GM18873 (cell line): ENCODE data around the gene MYMX.
"Not testable (repeated sequence)": the region's sequence is repeated elsewhere in the genome, so short reads cannot be mapped to it uniquely, and the experiment has no call there.

ENCODE experiments used
- ATAC-seq: cut with Tn5 transposase; IDR thresholded peaks from one replicate; pipeline ENCODE4 v1.9.1; 2021; ENCODE audit warnings: mild to moderate bottlenecking, moderate library complexity, moderate number of reproducible peaks; ENCODE audit not compliant: unreplicated experiment, low FRiP score

The MYMX gene

DNA sequence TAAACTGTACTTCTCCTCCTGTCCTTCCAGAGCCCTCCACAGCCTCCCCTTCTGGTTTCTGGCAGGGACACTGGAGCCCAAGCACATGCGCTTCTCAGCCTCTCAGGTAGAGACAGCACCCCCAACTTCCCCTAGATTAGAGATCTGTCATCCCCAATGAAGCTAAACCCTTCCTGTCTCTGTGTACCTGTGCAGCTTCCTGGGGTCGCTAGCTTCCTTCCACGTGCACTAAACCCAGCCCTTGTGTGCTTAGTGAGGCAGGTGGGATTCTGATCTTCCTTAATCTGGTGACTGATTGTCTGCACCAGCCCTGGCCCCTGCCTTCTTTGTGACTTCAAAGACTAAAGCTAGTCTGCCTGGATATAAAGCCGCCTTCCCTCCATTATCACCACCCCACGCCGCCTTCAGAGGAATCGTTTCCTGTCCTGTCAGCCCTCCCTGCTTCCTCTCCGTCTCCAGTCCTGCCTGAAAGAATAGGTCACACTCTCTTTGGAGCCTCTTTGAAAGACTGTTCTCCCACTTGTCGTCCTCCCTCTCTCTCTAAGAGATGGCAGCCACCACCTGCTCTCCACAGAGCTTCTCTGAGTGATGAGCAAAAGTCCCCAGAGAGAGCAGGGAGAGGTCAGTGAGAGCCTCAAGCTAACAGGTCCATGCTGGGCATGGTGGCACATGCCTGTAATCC is 30.6 kb upstream of the MYMX start:
- no peak for ATAC-seq

DNA sequence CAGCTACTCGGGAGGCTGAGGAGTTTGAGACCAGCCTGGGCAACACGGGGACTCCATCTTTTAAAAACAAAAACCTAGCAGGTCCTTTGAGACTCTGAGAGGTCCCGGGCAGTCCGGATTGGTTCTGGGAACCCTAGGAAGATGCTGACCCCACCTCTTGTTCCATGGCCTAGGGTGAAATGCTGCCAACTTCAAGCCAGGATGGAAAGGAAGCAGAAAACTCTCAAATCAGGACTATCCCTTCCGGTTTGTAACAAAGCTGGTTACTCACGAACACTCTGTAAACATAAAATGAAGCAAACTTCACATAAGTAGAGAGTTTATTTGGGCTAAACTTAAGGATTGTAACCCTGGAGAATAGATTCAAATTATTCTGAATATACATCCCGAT is 30.1 kb upstream of the MYMX start:
- no peak for ATAC-seq

DNA sequence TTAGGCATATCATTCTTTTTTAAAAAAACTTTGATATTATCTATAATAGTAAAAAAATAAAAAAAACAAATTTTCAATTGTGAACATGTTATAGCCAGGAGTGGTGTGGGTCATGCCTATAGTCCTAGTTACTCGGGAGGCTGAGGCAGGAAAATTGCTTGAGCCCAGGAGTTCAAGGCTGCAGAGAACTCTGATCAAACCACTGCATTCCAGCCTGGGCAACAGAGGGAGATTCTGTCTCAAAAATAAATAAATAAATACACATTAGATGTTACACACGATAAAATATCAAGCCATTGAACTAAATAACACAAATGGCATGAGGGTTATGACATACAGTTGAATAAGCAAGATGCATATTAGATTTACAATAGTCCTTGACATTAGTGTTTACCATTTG is 27.9 kb upstream of the MYMX start:
- ATAC-seq = no peak

DNA sequence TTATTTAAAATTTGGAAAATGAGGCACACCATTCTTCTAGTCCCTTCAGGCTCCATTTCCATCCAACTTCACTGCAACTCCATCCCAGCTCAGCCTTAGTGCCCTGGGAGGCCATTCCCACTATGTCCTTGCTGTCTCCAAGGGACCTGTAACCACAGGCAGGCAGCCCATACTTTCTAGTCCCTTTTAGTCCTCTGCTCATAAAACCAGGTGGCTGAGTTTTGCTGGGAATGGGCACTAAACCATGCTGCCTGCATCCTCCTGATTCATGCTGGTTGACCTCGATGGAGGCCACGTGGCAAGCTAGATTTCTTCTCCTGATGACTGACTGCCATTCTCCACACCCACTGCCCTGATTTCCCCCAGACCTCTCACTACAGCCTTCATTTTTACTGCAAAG is 27.5 kb upstream of the MYMX start:
- no peak for ATAC-seq

DNA sequence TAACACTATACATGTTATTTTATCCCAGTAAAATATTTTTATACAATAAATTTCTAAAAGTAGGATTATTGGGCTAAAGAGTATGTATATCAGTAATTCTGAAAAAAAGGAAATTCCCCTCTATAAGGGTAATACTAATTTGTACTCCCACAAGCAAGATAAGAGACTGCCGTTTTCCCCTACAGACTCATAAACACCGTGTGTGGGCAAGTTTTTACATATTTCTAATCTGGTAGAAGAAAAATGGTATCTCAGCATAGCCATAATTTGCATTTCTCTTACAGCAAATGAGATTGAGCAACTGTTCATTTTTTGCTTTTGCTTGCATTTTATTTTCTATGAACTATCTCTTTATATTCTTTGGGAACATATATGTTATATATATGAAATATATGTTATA is 26.0 kb upstream of the MYMX start:
- ATAC-seq = no peak

DNA sequence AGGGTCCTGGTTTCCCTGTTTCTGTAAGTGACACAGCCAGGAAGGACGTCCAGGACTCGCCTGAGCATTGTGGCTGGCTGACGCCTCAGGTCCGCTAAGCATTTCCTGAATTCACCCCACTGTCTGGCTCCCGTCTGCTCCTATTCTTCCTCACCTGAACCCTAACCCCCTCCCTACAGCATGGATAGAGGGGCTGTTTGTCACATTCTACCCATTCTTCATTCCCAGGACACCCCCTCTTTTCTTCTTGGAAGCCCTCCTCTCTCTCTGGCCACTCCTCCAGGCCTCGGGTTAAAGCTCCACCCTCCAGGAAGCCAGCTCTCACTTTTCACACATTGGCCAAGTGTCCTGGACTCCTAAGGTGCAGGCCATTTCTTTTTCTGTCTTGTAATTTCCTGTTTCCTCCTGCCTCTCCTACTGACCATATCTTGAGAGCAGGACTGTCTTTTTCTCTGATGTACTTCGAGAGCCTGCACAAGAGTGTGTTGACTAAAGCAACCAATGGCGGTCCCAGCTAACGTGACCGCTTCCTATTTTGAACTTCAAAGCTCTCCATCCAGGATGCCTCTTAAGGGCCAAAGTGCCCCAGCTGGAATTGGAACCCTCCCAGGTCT is 24.2 kb upstream of the MYMX start:
- no peak for ATAC-seq

DNA sequence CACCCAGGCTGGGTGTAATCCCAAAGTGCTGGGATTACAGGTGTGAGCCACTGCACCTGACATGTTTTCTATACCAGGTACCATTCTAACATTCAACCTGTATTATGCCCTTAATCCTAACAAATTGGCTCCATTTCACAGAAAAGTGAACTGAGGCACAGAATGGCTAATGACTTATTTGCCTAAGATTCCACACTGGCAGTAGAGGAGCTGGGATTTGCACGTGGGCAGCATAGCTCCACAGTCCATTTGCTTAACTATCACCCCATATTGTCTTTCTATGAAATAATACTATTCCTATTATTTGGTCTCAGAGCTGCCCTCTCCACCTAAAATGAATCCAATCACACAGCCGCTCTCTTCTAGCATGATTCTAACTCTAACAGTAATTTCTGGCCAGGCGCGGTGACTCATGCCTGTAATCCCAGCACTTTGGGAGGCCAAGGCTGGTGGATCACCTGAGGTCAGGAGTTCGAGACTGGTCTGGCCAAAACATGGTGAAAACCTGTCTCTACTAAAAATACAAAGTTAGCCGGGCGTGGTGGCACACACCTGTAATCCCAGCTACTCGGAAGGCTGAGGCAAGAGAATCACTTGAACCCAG is 23.3 kb upstream of the MYMX start:
- ATAC-seq = no peak

DNA sequence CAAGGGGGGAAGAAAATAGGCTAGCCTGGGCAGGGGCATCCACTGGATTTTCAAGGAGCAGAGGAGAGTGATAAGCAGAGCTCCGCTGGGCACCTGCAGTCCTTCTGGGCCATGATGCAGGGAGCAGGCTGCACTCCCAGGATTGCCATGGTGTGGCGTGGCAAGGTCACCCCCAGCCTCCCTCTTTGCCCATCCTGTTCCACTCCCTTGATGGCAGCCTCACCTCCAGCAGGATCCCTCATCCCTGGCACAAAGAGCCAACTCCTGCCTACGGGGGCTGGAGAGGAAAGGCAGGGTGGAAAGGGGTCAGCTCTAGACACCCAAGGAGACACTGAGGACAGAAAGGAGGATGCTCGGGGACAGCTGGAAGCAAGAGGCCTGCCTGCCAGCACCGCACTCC is 22.4 kb upstream of the MYMX start:
- ATAC-seq = no peak

DNA sequence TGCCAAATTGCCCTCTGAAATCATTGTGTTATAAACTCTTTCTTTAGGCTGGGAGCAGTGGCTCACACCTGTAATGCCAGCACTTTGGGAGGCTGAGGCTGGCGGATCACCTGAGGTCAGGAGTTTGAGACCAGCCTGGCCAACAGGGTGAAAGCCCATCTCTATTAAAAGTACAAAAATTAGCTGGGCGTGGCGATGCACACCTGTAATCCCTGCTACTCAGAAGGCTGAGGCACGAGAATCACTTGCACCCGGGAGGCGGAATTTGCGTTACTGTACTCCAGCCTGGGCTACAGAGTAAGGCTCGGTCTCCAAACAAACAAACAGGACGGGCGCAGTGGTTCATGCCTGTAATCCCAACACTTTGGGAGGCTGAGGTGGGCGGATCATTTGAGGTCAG is 20.4 kb upstream of the MYMX start:
- not testable (repeated sequence) for ATAC-seq

DNA sequence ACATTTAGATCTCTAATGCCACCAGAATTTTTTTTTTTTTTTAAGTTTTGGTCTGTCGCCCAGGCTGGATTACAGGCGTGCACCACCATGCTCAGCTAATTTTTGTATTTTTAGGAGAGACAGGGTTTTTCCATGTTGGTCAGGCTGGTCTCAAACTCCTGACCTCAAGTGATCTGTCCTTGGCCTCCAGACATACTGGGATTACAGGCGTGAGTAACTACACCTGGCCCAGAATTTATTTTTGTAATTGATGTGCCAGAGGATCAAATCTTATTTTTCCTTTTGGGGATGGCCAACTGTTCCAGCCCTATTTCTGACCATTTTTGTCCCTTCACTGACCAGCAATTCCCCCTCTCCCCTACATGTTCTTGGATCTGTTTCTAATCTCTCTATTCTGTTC is 18.0 kb upstream of the MYMX start:
- no peak for ATAC-seq

DNA sequence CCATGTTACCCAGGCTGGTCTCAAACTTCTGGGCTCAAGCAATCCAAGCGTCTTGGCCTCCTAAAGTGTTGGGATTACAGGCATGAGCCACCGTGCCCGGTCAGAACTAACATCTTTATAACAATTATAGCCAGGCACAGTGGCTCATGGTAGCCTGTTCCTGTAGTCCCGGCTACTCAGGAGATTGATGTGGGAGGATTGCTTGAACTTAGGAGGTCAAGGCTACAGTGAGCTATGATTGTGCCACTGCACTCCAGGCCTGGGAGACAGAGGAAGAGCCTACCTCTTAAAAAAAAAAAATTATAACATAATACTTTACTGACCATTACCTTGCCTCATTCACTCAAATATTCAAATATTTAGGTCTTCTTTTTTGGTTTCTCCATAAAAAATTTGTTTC is 16.8 kb upstream of the MYMX start:
- no peak for ATAC-seq

DNA sequence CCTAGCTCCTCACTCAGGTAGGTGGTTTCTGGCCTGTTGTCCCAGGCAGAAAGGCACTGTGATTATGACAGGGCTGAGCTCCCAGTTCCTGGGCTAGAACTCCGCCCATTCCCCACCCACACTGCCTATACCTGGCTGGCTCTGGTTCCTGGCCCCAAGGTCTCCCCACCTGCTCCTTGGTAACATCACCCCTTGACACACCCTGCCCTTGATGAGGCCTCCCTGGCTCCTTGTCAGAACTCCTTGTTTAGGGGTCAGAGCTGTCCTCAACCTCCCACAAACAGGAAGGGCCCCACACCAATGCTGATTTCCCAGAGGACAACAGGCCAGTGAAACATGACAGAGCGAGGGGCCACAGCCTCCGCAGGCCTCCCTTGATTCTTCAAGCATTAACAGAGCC is 15.5 kb upstream of the MYMX start:
- no peak for ATAC-seq

DNA sequence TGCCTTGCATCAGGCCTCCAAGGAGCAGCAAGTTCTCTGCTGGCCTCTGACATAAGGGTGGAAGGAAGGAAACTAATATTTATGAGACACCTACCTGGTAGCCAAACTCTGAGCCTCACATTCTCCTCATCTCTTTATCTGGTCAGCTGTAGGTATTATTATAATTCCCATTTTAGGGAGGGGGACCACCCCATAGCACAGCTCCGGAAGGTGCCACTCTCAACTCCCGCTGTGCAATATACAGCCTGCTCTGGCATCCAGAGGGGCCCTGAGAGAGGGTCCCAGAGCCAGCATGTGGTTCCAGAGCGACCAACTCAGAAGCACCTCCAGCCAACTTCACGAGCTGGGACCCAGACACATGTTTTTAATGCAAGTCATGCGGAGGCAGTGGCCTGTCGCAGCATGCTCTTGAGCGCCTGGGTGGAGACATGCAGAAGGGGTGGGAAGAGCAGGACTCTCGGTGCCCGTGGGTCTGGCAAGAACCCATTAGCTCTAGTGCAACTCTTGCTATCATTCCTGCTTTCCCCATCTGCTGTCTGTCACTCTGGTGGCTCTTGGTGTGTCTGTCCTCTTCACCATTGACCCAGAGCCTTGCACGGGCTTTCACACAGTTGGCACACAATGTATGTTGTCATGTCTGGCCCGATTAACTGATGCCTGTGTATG is 15.0 kb upstream of the MYMX start:
- ATAC-seq = no peak

DNA sequence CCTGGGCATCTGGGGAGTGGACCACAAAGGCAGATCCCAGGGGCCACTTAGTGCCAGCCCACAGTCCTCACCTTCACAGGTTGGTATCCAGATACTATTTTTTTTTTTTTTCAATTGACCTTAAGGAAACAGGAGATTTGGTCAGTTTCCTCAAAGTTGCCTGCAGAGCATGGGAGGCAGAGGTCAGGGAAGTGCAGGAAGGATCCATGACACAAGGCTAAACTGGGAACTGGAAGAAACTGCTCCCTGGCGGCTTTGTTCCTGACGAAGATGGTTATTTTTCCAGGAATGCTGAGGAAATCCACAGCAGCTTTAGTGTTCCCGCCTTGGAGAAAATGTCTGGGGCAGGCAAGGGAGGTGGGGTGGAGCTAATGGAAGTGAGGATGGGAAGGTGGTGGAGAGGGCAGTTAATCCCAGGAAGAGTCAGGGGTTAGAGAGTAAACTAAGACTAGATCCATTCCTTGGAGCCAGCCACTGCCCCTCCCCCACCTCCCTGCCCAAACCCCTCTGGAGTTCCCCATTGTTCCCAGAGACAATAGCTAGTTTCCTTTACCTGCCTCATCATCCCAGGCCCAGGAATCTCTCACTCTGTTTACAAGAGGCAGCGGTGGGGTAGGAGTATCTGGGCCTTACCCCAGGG is 14.3 kb upstream of the MYMX start:
- no peak for ATAC-seq

DNA sequence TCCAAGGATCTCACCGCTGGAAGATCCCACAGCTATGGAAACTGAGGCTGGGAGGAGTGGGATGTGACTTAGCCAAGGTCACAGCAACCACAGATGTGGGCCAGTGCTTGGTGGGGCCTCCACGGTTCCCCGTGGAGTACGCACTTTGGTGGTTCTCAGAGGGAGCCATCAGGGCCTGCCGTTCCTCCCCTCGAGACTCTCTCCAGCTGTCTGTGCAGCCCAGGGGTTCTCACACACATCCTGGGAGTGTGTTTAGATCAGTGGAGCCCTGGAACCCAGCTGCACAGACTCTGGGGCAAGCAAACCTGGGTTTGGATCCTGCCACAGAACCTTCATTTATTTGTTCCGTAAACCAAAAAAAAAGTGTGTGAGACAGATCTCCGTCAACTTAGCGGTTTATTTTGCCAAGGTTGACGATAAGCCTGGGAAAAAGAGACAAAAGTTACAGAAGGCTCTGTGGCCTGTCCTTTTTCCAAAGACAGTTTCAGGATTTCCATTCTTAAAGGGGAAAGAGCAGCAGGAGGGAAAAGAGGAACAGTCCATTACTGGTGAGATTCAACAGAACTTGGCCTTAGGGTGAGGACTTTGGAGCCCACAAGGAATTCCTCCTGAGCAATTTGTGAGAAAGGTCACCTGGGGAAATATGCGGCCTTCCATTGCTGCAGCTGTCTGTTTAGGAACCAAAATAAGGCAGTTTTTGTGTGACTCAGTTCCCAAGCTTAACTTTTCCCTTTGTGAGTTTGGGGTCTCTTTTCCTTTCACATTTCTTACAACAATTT is 13.6 kb upstream of the MYMX start:
- ATAC-seq = no peak

DNA sequence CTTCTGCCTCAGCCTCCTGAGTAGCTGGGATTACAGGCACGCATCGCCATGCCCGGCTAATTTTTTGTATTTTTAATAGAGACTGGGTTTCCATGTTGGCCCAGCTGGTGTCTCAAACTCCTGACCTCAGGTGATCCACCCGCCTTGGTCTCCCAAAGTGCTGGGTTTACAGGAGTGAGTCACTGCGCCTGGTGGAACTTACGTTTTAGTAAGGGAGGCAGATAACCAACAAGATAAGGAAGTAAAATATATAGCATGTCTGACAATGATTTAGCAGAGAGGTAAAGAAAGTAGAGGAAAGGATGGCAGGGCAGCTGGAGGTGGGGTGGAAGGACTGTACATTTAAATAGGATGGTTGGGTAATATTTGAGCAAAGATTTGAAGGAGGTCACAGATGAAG is 12.8 kb upstream of the MYMX start:
- ATAC-seq = no peak

DNA sequence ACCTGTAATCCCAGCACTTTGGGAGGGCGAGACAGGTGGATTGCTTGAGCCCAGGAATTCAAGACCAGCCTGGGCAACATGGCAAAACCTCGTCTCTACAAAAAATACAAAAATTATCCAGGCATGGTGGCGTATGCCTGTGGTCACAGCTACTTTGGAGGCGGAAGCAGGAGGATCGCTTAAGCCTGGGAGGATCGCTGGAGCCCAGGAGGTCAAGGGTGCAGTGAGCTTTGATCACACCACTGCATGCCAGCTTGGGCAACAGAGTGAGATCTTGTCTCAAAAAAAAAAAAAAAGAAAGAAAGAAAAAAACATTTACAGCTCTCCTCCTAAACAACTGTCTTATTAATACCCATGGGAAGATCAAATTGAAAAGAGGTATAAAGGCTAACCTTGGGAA is 8.8 kb upstream of the MYMX start:
- no peak for ATAC-seq

DNA sequence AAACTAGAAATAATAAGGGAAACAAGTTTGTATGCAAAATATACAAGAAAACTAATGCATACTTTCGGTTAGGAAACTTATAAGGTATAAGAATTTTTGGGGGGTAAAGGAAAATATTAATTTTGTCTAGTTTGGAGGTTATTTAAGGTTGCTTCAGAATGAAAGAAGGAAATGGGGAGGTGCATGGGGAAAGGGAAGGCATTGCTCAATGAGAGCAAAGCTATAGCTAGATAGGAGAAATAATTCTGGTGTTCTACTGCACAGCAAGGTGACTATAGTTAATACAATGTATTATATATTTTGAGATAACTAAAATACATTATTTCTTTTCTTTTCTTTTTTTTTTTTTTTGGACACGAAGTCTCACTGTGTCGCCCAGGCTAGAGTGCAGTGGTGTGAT is 5.4 kb upstream of the MYMX start:
- ATAC-seq = no peak

DNA sequence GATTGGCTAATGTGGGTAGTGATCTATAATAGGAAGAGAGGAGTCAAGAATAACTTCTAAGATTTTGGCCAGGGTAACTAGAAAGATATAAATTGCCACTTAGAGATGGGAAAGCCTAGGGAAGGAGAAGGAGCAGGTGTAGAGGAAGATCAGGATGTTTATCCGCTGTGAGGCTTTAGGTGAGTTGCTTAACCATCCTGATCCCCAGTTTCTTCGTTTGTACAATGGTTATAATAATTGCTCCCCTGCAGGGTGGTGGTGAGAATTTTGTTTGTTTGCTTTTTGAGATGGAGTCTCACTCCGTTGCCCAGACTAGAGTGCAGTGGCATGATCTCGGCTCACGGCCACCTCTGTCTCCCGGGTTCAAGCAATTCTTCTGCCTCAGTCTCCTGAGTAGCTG is 2.4 kb upstream of the MYMX start:
- no peak for ATAC-seq

DNA sequence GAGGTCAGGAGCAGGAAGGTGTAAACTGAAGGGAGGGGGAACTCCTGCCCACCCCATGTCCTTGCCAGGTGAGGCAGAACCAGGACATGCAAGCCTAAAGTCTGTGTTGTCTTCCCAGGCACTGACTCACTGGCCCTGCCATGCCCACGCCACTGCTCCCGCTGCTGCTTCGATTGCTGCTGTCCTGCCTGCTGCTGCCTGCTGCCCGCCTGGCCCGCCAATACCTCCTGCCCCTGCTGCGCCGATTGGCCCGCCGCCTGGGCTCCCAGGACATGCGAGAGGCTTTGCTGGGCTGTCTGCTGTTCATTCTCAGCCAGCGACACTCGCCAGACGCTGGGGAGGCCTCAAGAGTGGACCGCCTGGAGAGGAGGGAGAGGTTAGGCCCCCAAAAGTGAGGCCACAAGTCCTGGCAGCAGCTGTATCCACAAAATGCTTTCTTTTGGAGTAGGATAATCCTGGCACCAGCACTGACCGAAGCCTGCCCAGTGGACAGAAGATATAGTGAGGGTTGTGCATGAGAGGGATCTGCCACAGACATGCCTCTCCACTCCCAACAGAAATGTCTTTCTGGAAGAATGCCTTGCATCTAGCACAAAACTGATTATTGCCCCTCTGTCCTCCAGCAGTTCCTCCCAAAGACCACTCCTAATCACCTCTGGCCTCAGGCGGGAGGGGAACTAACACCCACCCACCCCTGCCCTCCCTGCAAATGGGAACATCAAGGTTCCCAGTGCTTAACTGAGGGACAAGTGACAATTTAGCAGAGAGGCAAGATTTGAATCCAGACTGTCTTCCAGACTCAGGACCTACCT is 812 bp downstream of the MYMX start:
- no peak for ATAC-seq
